ENCODE data around the gene ZKSCAN1.
"Not testable (repeated sequence)": the region's sequence is repeated elsewhere in the genome, so short reads cannot be mapped to it uniquely, and the experiment has no call there.

The ZKSCAN1 gene

GRCh38 chr7:100000239-100000638, 15.2 kb upstream of the ZKSCAN1 start:
- no peak for DNase-seq (ENCODE audit: low read depth in 2 of 2, low spot score in 1 of 2)

- DNase-seq (ENCODE audit: low read depth in 2 of 2, low spot score in 1 of 2): no peak
Observed at GRCh38 chr7:100003711-100004661, 11.4 kb upstream of the ZKSCAN1 start.

GRCh38 chr7:100007887-100008286, 7.5 kb upstream of the ZKSCAN1 start:
- no peak for DNase-seq (ENCODE audit: low read depth in 2 of 2, low spot score in 1 of 2)

GRCh38 chr7:100008525-100008924, 6.9 kb upstream of the ZKSCAN1 start:
- DNase-seq (ENCODE audit: low read depth in 2 of 2, low spot score in 1 of 2): no peak

GRCh38 chr7:100009952-100010351, 5.4 kb upstream of the ZKSCAN1 start:
- DNase-seq (ENCODE audit: low read depth in 2 of 2, low spot score in 1 of 2): not testable (repeated sequence)

- no peak for DNase-seq (ENCODE audit: low read depth in 2 of 2, low spot score in 1 of 2)
Observed at GRCh38 chr7:100010901-100011300, 4.5 kb upstream of the ZKSCAN1 start.

GRCh38 chr7:100011516-100011915, 3.9 kb upstream of the ZKSCAN1 start:
- no peak for DNase-seq (ENCODE audit: low read depth in 2 of 2, low spot score in 1 of 2)

GRCh38 chr7:100012385-100013327, 2.7 kb upstream of the ZKSCAN1 start:
- DNase-seq (ENCODE audit: low read depth in 2 of 2, low spot score in 1 of 2): not testable (repeated sequence)

GRCh38 chr7:100013328-100013676, 2.1 kb upstream of the ZKSCAN1 start:
- no peak for DNase-seq (ENCODE audit: low read depth in 2 of 2, low spot score in 1 of 2)

GRCh38 chr7:100016215-100016901, 962 bp downstream of the ZKSCAN1 start:
- DNase-seq (ENCODE audit: low read depth in 2 of 2, low spot score in 1 of 2): no peak

- no peak for DNase-seq (ENCODE audit: low read depth in 2 of 2, low spot score in 1 of 2)
Observed at GRCh38 chr7:100017300-100017699, 1.9 kb downstream of the ZKSCAN1 start.

GRCh38 chr7:100017875-100018274, 2.5 kb downstream of the ZKSCAN1 start:
- no peak for DNase-seq (ENCODE audit: low read depth in 2 of 2, low spot score in 1 of 2)

- DNase-seq (ENCODE audit: low read depth in 2 of 2, low spot score in 1 of 2): no peak
Observed at GRCh38 chr7:100019908-100020307, 4.5 kb downstream of the ZKSCAN1 start.

- no peak for DNase-seq (ENCODE audit: low read depth in 2 of 2, low spot score in 1 of 2)
Observed at GRCh38 chr7:100021297-100021696, 5.9 kb downstream of the ZKSCAN1 start.

- no peak for DNase-seq (ENCODE audit: low read depth in 2 of 2, low spot score in 1 of 2)
Observed at GRCh38 chr7:100022621-100023020, 7.2 kb downstream of the ZKSCAN1 start.

GRCh38 chr7:100023526-100023925, 8.1 kb downstream of the ZKSCAN1 start:
- no peak for DNase-seq (ENCODE audit: low read depth in 2 of 2, low spot score in 1 of 2)

GRCh38 chr7:100024020-100024619, 8.7 kb downstream of the ZKSCAN1 start:
- no peak for DNase-seq (ENCODE audit: low read depth in 2 of 2, low spot score in 1 of 2)

GRCh38 chr7:100027197-100027596, 11.8 kb downstream of the ZKSCAN1 start:
- no peak for DNase-seq (ENCODE audit: low read depth in 2 of 2, low spot score in 1 of 2)

- no peak for DNase-seq (ENCODE audit: low read depth in 2 of 2, low spot score in 1 of 2)
Observed at GRCh38 chr7:100029596-100029995, 14.2 kb downstream of the ZKSCAN1 start.

GRCh38 chr7:100033526-100033925, 18.1 kb downstream of the ZKSCAN1 start:
- no peak for DNase-seq (ENCODE audit: low read depth in 2 of 2, low spot score in 1 of 2)

Data from stimulated activated CD8-positive, alpha-beta memory T cell treated with anti-CD3 and anti-CD28 coated beads, Interleukin-4, amount 100 ng/mL, for 4 hours (primary cell).